DMS 273 treated with DMSO at 0.1 percent for 48 hours (cell line): Measurements from ENCODE around the gene FAM3B.
"Not testable (repeated sequence)": the region's sequence is repeated elsewhere in the genome, so short reads cannot be mapped to it uniquely, and the experiment has no call there.

Experiments used
- DNase-seq: peaks from one replicate; lab custom pipeline; 2025; lab: John Stamatoyannopoulos, UW

Gene FAM3B

GRCh38 chr21:41316200-41317062 is at the start of gene FAM3B:
Gene FAM3B, plus strand, starts transcription at chr21:41316801. Its CDS starts 79 bp downstream, at chr21:41316880.
- DNase-seq = no peak

- no peak for DNase-seq
Observed at GRCh38 chr21:41267346-41267745, 49.3 kb upstream of the FAM3B start.

- no peak for DNase-seq
Observed at GRCh38 chr21:41269535-41269934, 47.1 kb upstream of the FAM3B start.

GRCh38 chr21:41277196-41277595 is 39.4 kb upstream of the FAM3B start:
- no peak for DNase-seq

- no peak for DNase-seq
Observed at GRCh38 chr21:41277846-41278245, 38.8 kb upstream of the FAM3B start.

GRCh38 chr21:41280115-41280919 is 36.3 kb upstream of the FAM3B start:
- no peak for DNase-seq

- no peak for DNase-seq
Observed at GRCh38 chr21:41282412-41282811, 34.2 kb upstream of the FAM3B start.

GRCh38 chr21:41283211-41283818 is 33.3 kb upstream of the FAM3B start:
- no peak for DNase-seq

- no peak for DNase-seq
Observed at GRCh38 chr21:41289431-41289830, 27.2 kb upstream of the FAM3B start.

- DNase-seq = no peak
Observed at GRCh38 chr21:41290106-41290799, 26.3 kb upstream of the FAM3B start.

GRCh38 chr21:41294548-41295231 is 21.9 kb upstream of the FAM3B start:
- DNase-seq = no peak

GRCh38 chr21:41295721-41296254 is 20.8 kb upstream of the FAM3B start:
- DNase-seq = no peak

- no peak for DNase-seq
Observed at GRCh38 chr21:41302976-41303375, 13.6 kb upstream of the FAM3B start.

- DNase-seq = no peak
Observed at GRCh38 chr21:41304068-41304720, 12.4 kb upstream of the FAM3B start.

GRCh38 chr21:41307219-41307618 is 9.4 kb upstream of the FAM3B start:
- no peak for DNase-seq

- not testable (repeated sequence) for DNase-seq
Observed at GRCh38 chr21:41313285-41314164, 3.1 kb upstream of the FAM3B start.

GRCh38 chr21:41315726-41316125 is 875 bp upstream of the FAM3B start:
- DNase-seq = no peak

GRCh38 chr21:41317063-41317392 is 427 bp downstream of the FAM3B start:
- no peak for DNase-seq

- no peak for DNase-seq
Observed at GRCh38 chr21:41317458-41317857, 857 bp downstream of the FAM3B start.

GRCh38 chr21:41318218-41318617 is 1.6 kb downstream of the FAM3B start:
- DNase-seq = no peak
